Activated naive CD8-positive, alpha-beta T cell treated with anti-CD3 and anti-CD28 coated beads, Interleukin-2, amount 50 U/mL, for 24 hours (primary cell): ENCODE results near the gene NOD1.
A peak's percentile ranks its signal among the peaks of the same experiment; 100 is the strongest.
"Not testable (repeated sequence)": the region's sequence is repeated elsewhere in the genome, so short reads cannot be mapped to it uniquely, and the experiment has no call there.

ENCODE experiments used
- ATAC-seq: fragments of 150-1000 bp; cut with Tn5 transposase; one replicate; pipeline ENCODE4 v1.10.0; 2021
- DNase-seq: peaks from one replicate; pipeline ENCODE4 v3.0.0; 2021
- H3K27ac Mint-ChIP-seq: one replicate; pipeline ENCODE4 v1.8.0; 2021; ENCODE audit warnings: mild to moderate bottlenecking, mixed read lengths
- H3K27me3 Mint-ChIP-seq: one replicate; pipeline ENCODE4 v1.8.0; 2021; ENCODE audit warnings: mixed read lengths
- H3K36me3 Mint-ChIP-seq: one replicate; pipeline ENCODE4 v1.8.0; 2021; ENCODE audit warnings: low read depth, mixed read lengths
- H3K4me1 Mint-ChIP-seq: one replicate; pipeline ENCODE4 v1.8.0; 2021; ENCODE audit warnings: mixed read lengths
- H3K4me3 Mint-ChIP-seq: one replicate; pipeline ENCODE4 v1.8.0; 2021; ENCODE audit warnings: mild to moderate bottlenecking, moderate library complexity, mixed read lengths
- H3K9me3 Mint-ChIP-seq: one replicate; pipeline ENCODE4 v1.8.0; 2021; ENCODE audit warnings: mixed read lengths

The NOD1 gene, protein sequence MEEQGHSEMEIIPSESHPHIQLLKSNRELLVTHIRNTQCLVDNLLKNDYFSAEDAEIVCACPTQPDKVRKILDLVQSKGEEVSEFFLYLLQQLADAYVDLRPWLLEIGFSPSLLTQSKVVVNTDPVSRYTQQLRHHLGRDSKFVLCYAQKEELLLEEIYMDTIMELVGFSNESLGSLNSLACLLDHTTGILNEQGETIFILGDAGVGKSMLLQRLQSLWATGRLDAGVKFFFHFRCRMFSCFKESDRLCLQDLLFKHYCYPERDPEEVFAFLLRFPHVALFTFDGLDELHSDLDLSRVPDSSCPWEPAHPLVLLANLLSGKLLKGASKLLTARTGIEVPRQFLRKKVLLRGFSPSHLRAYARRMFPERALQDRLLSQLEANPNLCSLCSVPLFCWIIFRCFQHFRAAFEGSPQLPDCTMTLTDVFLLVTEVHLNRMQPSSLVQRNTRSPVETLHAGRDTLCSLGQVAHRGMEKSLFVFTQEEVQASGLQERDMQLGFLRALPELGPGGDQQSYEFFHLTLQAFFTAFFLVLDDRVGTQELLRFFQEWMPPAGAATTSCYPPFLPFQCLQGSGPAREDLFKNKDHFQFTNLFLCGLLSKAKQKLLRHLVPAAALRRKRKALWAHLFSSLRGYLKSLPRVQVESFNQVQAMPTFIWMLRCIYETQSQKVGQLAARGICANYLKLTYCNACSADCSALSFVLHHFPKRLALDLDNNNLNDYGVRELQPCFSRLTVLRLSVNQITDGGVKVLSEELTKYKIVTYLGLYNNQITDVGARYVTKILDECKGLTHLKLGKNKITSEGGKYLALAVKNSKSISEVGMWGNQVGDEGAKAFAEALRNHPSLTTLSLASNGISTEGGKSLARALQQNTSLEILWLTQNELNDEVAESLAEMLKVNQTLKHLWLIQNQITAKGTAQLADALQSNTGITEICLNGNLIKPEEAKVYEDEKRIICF

DNA sequence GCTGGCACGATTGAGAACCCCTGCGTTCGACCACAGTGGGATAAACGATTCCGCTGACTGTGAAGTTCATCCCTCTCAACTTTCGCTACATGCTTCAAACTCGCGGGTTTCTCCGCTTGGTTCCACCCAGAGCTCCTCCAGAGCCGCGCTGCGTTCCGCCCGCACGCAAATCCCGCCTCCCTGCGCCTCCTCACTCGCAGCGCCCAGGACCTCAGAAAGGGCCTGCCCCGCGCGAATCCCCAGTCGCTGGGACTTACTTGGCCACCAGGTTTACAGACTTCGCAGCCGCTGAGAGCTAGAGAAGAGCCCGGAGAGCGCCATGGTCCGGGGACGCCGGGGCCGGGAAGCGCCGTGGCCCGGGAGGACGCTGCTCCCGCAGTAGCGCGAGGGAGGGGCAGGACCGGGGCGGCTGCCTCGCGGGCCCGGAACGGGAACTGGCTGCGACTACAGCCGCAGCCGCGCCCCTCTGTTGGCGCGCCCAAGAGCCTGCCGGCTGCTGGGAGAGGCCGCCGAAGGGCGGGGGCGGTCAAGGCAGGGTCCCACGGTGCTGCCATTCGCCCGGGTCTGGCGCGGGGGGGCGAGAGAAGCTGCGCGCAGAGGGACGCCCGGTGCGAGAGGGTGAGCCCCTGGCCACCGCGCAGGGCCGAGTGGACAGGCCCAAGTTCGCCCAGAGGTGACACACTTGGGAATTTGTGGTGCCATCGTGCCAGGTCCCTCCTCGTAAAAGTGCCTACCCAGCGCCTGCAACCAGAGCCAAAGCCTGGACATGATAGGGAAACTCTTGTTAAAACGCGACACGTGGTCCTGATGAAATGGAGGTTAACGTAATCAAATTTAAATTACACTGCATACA is at the start of gene NOD1:
Gene NOD1, minus strand, starts transcription at position 436 of the 853 bp plus-strand sequence. CDS start 21,863 bp downstream, outside the sequence.
- peak within 1 kb of the TSS; percentile 86 for H3K27ac Mint-ChIP-seq
- peak within 1 kb of the TSS; percentile 89 for H3K4me3 Mint-ChIP-seq
- H3K27me3 Mint-ChIP-seq = no peaks in the 10 kb centered on the region
- no peaks in the 10 kb centered on the region for H3K9me3 Mint-ChIP-seq
- peaks cover 13% of the 10 kb centered on the region for H3K36me3 Mint-ChIP-seq
- ATAC-seq (peak; percentile 86), DNase-seq (peak; percentile 74)
- peaks cover 57% of the 10 kb centered on the region for H3K4me1 Mint-ChIP-seq

DNA sequence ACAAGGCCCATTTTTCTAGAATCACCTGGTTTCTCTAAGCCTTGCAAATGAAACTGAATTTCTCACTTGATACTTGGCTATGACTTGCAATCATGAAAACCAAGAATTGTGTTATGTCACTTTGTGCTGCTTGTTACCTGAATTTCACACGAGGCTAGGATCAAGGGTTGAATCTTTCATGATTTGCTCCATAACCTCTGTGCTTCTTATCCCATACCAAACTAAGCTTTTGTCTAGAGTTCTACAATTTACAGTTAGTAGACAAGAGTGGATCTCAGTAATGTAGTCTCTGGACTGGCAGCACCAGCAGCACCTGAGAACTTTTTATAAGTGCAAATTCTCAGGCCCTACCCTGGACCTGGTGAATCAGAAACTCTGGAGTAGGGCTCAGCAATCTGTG is 48.7 kb upstream of the NOD1 start:
- H3K36me3 Mint-ChIP-seq, H3K4me3 Mint-ChIP-seq, DNase-seq, H3K4me1 Mint-ChIP-seq, H3K9me3 Mint-ChIP-seq, H3K27ac Mint-ChIP-seq, ATAC-seq, H3K27me3 Mint-ChIP-seq: not testable (repeated sequence)

DNA sequence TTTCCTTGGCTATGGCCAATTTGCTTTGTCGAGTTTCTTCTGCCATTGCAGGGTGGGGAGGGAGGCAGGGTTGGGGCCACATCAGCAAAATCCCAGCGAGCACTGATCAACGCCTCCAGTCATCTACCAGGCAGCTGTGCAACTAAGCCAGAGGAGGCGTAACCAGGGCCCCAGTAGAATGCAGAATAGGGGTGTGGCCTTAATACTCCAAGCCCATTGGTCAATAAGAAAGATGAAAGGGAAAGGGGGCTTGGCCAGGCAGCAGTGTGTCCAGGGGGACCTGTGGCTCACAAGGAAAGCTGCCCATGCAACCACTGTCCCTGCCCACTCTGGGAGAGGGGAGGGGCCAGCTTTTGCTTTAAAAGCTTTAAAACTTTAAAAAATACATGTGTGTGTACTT is 47.6 kb upstream of the NOD1 start:
- no peaks in the 10 kb centered on the region for H3K27me3 Mint-ChIP-seq
- H3K9me3 Mint-ChIP-seq = no peaks in the 10 kb centered on the region
- no peak for ATAC-seq
- no peaks in the 10 kb centered on the region for H3K4me1 Mint-ChIP-seq
- H3K36me3 Mint-ChIP-seq = peaks cover under 1% of the 10 kb centered on the region
- H3K4me3 Mint-ChIP-seq = no peak overlapping the region
- no peak for DNase-seq
- no peak overlapping the region for H3K27ac Mint-ChIP-seq

DNA sequence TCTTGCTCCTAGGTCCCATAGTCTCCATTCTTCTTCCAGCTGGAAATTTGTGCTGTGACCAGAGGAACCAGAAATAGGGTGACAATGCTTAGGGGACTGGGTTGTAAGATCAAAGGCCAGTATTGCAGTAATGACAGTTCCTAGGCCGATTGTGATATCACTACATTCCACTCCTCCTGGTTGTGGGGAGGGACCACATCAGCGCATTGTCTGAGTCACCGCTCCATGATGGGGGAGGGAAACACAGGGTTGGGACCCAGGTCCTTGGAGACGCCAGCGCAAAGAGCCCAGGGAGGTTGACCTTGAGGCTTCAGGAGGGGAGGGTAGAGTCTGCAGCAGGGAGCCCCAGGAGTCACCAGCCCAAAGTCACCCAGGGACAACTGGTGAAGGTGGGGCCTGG is 46.8 kb upstream of the NOD1 start:
- DNase-seq = no peak
- Mint-ChIP-seq H3K27ac (no peak overlapping the region), H3K4me1 (peaks cover 2% of the 10 kb centered on the region), H3K27me3 (no peaks in the 10 kb centered on the region), H3K36me3 (no peaks in the 10 kb centered on the region), H3K4me3 (no peak overlapping the region), H3K9me3 (no peaks in the 10 kb centered on the region)
- no peak for ATAC-seq

DNA sequence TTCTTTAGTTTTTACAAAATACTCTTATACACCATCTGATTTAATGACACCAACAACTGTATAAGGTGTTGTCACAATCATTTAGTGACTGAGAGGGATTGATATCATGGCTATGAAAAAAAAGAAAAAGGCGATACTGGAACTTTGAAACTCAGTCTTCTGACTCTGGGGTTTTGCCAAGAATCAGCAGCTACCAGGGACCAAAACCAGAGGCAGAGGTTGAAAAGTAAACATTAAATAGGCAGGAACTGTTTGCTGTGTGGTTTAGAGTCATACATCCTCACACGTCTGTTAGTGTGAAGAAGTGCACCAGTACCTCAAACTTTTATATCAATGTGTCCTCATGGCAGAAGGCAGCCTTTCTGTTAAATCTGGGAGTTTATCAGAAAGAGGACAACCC is 46.0 kb upstream of the NOD1 start:
- no peak overlapping the region for H3K27ac Mint-ChIP-seq
- H3K36me3 Mint-ChIP-seq = no peaks in the 10 kb centered on the region

DNA sequence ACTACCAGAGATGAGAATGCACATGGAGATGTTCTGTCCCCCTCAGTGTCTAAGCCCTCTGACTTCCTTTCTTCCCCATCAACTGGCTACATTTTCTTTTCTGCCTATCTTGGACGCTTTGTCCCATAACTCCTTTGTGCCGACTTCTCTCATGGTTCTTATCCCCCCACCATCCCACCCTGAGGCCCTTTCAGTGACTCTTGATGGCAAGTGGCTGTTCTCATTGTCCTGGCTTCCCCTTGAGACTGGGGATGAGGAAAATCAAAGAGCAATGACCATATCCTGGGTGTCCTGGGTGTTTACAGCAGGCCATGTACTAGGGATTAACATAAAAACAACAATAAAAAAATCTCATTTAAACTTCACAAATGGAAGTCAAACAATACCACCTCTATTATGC is 44.9 kb upstream of the NOD1 start:
- H3K4me1 Mint-ChIP-seq = peaks cover 2% of the 10 kb centered on the region
- no peak for DNase-seq
- H3K27ac Mint-ChIP-seq = no peak overlapping the region
- no peaks in the 10 kb centered on the region for H3K36me3 Mint-ChIP-seq
- no peak for ATAC-seq
- no peaks in the 10 kb centered on the region for H3K27me3 Mint-ChIP-seq
- H3K9me3 Mint-ChIP-seq = no peaks in the 10 kb centered on the region
- H3K4me3 Mint-ChIP-seq = no peak overlapping the region

More for the DNA sequence above, 46.0 kb upstream of the NOD1 start:
- DNase-seq (no peak), ATAC-seq (no peak)
- H3K4me3 Mint-ChIP-seq = no peak overlapping the region
- H3K27me3 Mint-ChIP-seq = no peaks in the 10 kb centered on the region
- H3K9me3 Mint-ChIP-seq = no peaks in the 10 kb centered on the region
- peaks cover 2% of the 10 kb centered on the region for H3K4me1 Mint-ChIP-seq

DNA sequence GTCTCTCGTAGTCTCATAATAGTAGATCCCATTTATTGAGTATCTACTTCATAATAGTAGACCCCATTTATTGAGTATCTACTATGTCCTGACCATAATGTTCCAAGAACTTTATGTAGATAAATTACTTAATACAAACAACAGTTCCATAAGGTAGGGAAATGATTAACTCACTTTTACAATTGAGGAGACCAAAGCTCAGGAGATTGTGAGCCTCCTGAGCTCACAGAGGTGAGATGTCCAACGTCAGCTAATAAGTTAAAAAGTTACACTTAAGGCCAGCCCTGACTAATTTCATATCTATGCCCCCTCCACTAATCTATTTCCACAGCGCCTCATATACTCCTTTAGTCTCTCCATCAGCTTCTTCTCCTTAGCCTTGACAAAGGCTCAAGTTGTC is 43.6 kb upstream of the NOD1 start:
- ATAC-seq (no peak), DNase-seq (no peak)
- H3K27ac Mint-ChIP-seq = no peak overlapping the region
- H3K27me3 Mint-ChIP-seq = no peaks in the 10 kb centered on the region
- peaks cover 2% of the 10 kb centered on the region for H3K4me1 Mint-ChIP-seq
- H3K36me3 Mint-ChIP-seq = no peaks in the 10 kb centered on the region
- H3K9me3 Mint-ChIP-seq = no peaks in the 10 kb centered on the region
- H3K4me3 Mint-ChIP-seq = no peak overlapping the region

DNA sequence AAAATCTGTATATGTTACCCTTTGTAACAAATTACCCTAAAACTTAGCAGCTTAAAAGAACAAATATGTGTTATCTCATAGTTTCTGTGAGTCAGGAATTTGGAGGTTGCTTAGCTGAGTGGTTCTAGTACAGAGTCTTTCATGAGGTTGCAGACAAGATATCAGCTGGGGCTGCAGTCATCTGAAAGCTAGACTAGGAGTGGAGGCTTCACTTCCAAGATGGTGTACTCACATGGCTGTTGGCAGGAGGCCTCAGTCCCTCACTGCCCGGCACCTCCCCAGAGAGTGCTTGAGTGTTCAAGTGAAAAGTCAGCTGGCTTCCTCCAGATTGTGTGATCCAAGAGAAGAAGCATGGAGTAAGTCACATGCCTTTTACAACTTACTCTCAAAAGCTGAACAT is 42.9 kb upstream of the NOD1 start:
- DNase-seq (no peak), ATAC-seq (no peak)

DNA sequence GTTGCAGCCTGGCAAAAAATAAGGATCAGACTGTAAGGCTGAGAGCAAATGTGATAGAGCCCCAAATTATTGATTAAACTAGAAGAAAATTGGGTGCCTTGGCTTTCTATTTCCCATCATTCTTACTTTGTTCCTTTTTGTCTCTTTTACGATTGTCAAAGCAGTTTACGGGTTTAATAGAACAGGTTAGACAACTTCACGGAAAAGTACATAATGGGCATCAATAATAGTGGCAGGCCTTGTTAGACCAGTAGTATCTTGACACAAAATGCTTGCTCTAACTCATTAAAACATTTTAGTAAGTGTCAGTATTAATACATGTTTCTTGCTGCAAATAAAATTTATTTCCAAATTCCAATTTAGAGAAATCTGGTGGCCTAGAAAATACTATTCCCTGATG is 40.5 kb upstream of the NOD1 start:
- H3K4me1 Mint-ChIP-seq = peaks cover 2% of the 10 kb centered on the region
- H3K9me3 Mint-ChIP-seq = no peaks in the 10 kb centered on the region
- H3K36me3 Mint-ChIP-seq = no peaks in the 10 kb centered on the region
- DNase-seq = no peak
- no peak overlapping the region for H3K4me3 Mint-ChIP-seq
- H3K27me3 Mint-ChIP-seq = no peaks in the 10 kb centered on the region
- no peak for ATAC-seq
- H3K27ac Mint-ChIP-seq = no peak overlapping the region

More for the DNA sequence above, 42.9 kb upstream of the NOD1 start:
- H3K4me3 Mint-ChIP-seq = no peak overlapping the region
- H3K27ac Mint-ChIP-seq = no peak overlapping the region
- no peaks in the 10 kb centered on the region for H3K27me3 Mint-ChIP-seq
- peaks cover 2% of the 10 kb centered on the region for H3K4me1 Mint-ChIP-seq
- H3K9me3 Mint-ChIP-seq = no peaks in the 10 kb centered on the region
- no peaks in the 10 kb centered on the region for H3K36me3 Mint-ChIP-seq

DNA sequence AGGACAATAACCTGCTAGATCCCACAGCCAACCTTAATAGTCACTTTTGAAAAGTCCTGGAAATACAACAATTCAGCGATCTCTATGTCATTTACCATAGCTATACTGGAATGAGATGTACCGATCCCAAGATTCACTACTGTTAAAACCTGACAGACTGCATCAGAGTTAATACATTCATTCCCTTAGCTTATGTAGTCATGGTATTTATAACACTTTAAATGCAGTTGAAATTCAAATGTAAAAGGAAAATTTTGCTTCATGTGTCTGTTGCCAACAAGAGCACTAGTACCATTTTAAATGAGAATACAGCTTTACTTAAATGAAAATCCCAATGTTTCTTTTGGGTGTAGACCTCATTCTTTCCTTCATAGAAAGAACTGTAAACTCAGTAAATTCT is 37.2 kb upstream of the NOD1 start:
- Mint-ChIP-seq H3K27me3 (no peaks in the 10 kb centered on the region), H3K36me3 (no peaks in the 10 kb centered on the region)
- no peak for ATAC-seq

DNA sequence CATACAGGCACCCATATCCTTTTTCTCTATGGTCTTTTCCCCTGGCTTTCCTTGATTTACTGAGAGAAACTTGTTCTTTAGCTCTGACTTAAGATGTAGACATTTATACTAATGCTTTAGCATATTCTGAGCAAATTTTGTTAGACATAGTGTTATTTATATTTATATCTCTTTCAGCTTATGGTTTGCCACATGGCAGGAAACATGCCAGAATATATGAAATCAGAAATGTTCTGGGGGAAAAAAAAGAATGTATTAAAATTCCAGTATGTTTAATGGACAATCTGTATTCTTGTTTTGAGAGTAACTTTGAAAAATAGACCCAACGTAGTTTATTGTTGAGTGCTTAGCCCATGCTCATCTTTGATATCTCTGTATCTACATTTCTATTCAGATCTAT is 36.2 kb upstream of the NOD1 start:
- Mint-ChIP-seq H3K9me3 (no peaks in the 10 kb centered on the region), H3K27me3 (no peaks in the 10 kb centered on the region), H3K36me3 (no peaks in the 10 kb centered on the region), H3K4me1 (no peaks in the 10 kb centered on the region), H3K4me3 (no peak overlapping the region), H3K27ac (no peak overlapping the region)
- DNase-seq (no peak), ATAC-seq (no peak)

More for the DNA sequence above, 37.2 kb upstream of the NOD1 start:
- Mint-ChIP-seq H3K27ac (no peak overlapping the region), H3K4me3 (no peak overlapping the region), H3K4me1 (peaks cover 2% of the 10 kb centered on the region), H3K9me3 (no peaks in the 10 kb centered on the region)
- DNase-seq = no peak

DNA sequence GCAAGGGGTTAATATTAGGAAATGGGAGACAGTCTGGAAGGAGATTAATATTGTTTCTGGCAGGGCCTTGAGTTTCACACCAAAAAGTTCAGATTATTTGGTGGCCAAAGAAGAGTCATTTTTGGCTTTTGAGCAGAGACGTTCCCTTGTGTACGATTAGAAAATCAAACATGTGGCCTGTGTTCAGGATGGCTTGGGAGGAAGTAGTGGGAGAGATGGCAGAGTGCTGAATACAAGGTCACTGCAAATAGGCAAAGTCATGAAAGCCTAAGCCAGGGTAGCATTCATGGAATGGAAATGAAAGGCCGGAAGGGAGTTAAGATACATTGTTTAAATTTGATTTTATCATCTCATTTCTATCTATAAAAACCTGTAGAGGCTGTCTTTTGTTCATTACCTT is 35.6 kb upstream of the NOD1 start:
- ATAC-seq (no peak), DNase-seq (no peak)
- no peaks in the 10 kb centered on the region for H3K4me1 Mint-ChIP-seq
- no peak overlapping the region for H3K4me3 Mint-ChIP-seq
- no peaks in the 10 kb centered on the region for H3K27me3 Mint-ChIP-seq
- no peak overlapping the region for H3K27ac Mint-ChIP-seq
- no peaks in the 10 kb centered on the region for H3K36me3 Mint-ChIP-seq
- H3K9me3 Mint-ChIP-seq = no peaks in the 10 kb centered on the region

DNA sequence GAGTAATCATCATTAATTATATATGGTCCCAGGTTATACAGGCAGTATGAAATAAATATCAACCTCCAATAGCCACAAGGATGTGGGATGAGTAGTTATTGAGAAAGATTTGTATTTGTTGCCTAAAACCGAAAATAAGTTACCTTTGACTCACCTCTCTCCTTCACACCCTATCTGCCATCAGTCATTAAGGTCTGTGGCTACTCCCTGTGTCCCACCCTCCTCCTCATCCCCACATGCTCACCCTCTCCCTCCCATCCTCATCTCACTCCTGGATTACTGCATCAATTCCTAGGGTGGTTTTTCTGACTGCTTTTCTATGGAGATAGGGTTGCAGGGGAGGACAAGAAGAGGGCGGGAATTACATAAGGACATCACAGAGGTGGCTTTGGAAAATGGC is 35.2 kb upstream of the NOD1 start:
- no peaks in the 10 kb centered on the region for H3K9me3 Mint-ChIP-seq
- no peaks in the 10 kb centered on the region for H3K27me3 Mint-ChIP-seq
- DNase-seq (no peak), ATAC-seq (no peak)
- H3K4me3 Mint-ChIP-seq = no peak overlapping the region
- no peaks in the 10 kb centered on the region for H3K36me3 Mint-ChIP-seq
- H3K27ac Mint-ChIP-seq = no peak overlapping the region
- H3K4me1 Mint-ChIP-seq = no peaks in the 10 kb centered on the region

DNA sequence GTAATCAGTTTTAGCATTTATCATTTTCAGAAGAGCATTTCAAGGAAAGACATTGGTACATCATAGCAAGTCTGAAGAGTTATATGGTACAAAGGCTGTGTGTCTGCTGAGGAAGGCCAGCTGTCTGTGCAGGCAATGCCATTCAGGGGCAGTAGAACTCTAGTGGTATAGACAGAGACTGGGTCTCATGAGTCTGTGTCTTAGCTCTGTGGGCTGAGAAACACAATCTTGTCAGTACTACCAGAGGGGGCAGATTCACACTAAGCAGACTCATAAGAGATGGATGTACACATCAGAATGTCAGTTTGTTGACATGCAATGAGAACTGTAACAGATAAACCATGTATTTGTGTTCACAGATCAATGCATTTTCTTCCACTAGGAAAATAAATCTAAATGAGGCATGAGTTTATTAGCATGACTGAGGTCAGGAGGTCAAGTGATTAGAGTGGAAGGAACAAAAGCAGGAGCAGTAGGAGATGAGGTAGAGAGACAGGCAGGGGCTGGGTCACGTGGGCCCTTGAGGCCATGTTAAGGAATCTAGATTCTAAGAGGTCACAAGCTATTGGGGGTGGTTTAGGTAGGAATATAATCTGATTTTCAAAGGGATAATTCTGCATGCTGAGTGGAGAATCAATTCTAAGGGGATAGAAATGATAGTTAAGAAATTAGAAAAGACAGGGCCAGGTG is 33.5 kb upstream of the NOD1 start:
- H3K9me3 Mint-ChIP-seq = no peaks in the 10 kb centered on the region
- no peaks in the 10 kb centered on the region for H3K27me3 Mint-ChIP-seq
- no peak overlapping the region for H3K27ac Mint-ChIP-seq
- no peaks in the 10 kb centered on the region for H3K36me3 Mint-ChIP-seq
- no peaks in the 10 kb centered on the region for H3K4me1 Mint-ChIP-seq
- ATAC-seq (no peak), DNase-seq (no peak)
- no peak overlapping the region for H3K4me3 Mint-ChIP-seq
